CD4-positive, alpha-beta T cell treated with Interleukin-15 for 1 hour (primary cell): Measurements from ENCODE around the gene TAMALIN.
A peak's percentile ranks its signal among the peaks of the same experiment; 100 is the strongest.

Source experiments
- DNase-seq: peaks from one replicate; pipeline ENCODE4 v3.0.0-alpha.2; 2020

TAMALIN gene

GRCh38 chr12:51985154-51985835 lies 21.5 kb upstream of the TAMALIN start:
- no peak for DNase-seq

GRCh38 chr12:51986834-51987233 lies 19.9 kb upstream of the TAMALIN start:
- no peak for DNase-seq

DNA sequence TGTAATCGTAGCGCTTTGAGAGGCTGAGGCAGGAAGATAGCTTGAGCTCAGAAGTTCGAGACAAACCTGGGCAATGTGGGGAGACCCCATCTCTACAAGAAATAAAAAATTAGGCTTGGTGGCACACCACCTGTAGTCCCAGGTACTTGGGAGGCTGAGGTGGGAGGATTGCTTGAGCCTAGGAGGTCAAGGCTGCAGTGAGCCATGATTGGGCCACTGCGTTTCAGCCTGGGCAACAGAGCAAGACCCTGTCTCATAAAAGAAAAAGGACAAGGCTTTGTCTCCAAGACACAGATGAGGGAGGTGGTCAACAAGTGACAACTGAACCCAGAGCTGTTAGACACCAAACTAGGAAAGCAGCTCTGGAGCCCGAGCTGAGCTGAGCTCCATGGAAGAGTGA lies 14.5 kb upstream of the TAMALIN start:
- DNase-seq: no peak

DNA sequence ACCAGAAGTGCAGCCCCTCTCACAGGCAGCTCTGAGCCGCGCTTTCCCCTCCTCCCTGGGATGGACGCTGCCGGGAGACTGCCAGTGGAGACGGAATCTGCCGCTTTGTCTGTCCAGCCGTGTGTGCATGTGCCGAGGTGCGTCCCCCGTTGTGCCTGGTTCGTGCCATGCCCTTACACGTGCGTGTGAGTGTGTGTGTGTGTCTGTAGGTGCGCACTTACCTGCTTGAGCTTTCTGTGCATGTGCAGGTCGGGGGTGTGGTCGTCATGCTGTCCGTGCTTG lies 12.3 kb upstream of the TAMALIN start:
- DNase-seq: no peak

GRCh38 chr12:51994959-51995358 lies 11.8 kb upstream of the TAMALIN start:
- DNase-seq: no peak

GRCh38 chr12:51997136-51997535 lies 9.6 kb upstream of the TAMALIN start:
- DNase-seq: no peak

- no peak for DNase-seq
These were observed 3.7 kb upstream of the TAMALIN start for GRCh38 chr12:52003016-52003550.

- no peak for DNase-seq
These were observed 3.2 kb upstream of the TAMALIN start for GRCh38 chr12:52003591-52003990.

GRCh38 chr12:52004042-52004648 lies 2.6 kb upstream of the TAMALIN start:
- DNase-seq: no peak

GRCh38 chr12:52005218-52005902 lies 1.4 kb upstream of the TAMALIN start:
- no peak for DNase-seq

GRCh38 chr12:52005903-52006703 lies 643 bp upstream of the TAMALIN start:
- DNase-seq: peak; percentile 90

GRCh38 chr12:52007158-52007921 lies 594 bp downstream of the TAMALIN start:
- DNase-seq: peak; percentile 84

DNA sequence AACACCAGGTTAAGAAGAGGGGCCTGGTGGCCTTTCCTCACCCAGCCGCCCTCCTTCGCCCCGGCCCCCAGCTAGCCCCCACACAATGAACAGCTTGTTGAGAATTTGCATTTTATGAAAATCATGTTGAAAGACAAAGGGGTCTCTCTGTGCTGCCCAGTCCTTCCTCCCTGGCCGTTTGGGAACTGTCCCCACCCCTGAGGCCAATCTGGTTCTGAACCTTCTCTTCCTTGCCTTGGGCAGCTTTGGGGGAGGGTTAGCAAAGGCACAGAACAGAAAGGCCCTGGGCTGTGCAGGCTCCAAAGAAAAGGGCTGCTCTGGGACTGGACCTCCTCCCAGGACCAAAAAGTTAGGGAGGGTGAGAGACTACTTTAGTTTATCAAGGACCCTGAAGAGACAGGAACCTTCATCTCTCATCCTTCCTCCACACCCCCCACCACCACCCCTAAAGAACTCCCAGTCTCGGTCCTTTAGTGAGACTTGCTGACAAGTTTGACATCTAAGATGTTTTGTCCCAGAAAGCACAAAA lies 1.3 kb downstream of the TAMALIN start:
- no peak for DNase-seq

DNA sequence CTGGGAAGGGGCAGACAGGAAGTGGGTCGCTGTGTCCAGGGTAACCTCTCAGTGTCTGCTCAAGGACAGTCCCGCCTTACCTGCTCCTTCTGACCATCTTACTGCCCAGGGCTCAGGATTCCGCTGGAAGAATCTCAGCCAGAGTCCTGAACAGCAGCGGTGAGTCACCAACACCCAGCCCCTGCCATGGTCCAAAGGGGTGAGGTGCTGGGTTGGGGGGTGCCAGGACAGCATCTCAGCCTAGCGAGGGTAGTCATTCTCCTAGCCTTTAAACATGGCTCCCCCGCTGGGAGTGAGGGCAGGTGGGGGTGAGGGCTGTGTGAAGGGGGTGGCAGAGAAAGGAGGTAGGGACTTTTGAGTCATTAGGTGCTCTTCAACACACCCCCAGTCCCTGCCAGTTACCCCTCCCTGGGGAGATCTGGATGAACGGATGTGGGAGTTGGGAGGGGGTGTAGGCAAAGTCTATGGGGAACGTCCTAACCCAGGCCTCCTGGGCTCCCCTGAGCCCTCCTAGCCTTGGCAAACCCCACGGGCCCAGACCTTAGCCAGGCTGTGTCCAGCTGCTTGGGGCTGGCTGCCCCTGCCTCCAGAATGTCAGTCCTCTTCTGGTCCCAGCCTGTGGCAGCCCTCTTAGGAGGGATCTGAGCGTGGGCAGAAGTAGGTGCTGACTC lies 2.5 kb downstream of the TAMALIN start:
- DNase-seq: no peak

- DNase-seq: no peak
These were observed 3.4 kb downstream of the TAMALIN start for GRCh38 chr12:52010152-52010622.

- DNase-seq: no peak
These were observed 4.2 kb downstream of the TAMALIN start for GRCh38 chr12:52010692-52011601.

DNA sequence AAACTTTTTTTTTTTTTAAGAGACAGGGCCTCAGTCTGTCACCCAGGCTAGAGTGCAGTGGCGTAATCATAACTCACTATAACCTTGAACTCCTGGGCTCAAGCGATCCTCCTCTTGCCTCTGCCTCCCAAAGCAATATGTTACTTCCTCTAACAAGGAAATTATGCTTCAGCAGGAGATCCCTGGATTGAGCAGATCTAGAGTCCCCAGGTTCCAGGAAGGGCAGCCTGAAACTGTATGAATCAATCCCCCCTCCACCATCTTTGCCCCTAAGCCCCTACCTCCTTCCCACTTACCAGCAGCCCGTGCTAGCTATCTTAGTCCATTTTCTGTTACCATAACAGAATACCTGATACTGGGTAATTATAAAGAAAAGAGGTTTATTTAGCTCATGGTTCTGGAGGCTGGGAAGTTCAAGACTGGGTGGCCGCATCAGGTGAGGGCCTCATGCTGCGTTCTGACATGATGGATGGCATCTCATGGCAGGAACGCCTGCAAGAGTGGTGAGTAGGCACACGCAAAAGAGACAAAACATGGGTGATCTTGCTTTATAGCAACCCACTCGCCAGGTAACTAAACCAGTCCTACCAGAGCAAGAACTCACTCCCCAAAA lies 5.0 kb downstream of the TAMALIN start:
- DNase-seq: no peak

DNA sequence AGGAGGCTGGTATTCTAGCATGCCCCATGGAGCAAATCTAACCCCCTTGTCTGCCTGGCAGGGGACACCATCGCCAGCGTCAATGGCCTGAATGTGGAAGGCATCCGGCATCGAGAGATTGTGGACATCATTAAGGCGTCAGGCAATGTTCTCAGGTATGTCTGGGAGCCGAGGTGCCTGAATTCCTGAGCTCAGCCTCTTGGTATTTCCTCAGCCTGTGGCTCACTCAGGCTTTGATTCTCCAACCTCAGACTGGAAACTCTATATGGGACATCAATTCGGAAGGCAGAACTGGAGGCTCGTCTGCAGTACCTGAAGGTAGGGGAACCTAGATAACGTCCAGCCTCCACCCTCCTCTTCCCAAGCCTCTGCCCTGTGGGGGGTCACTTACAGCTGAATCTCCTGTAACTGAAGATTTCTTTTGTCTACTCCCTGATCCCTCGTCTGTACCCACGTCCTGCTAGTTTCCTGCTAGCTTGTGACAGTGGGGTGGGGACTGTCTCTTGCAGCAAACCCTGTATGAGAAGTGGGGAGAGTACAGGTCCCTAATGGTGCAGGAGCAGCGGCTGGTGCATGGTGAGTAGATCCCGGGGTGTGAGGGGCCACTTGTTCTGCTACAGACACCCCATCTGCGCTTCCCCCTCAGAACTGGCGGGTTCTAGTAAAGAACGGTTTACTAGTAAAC lies 7.0 kb downstream of the TAMALIN start:
- DNase-seq: no peak
